K562 (cell line): Measurements from ENCODE around the gene PPT2. TPM values are rescaled to one million over a fixed set of nuclear protein-coding genes. Genes with fewer than 3 reads are reported as not detected.

ENCODE experiments used
- BRD9 ChIP-seq: fragments of 450-650 bp; IDR thresholded peaks from 2 replicates; pipeline ENCODE4 v1.6.1; 2018; ENCODE audit warnings: low read depth; ENCODE audit not compliant: partially characterized antibody
- CBX3 ChIP-seq, 2 experiments: IDR thresholded peaks; 1 replicate in 1 of 2; 2 replicates in 1 of 2; pipeline ENCODE4 v1.6.1; 2012; ENCODE audit warnings: inconsistent platforms in 2 of 2, low read length in 2 of 2, borderline replicate concordance in 1 of 2, control low read depth in 1 of 2
- CEBPG ChIP-seq, 3 experiments: fragments of 200-800 bp in 1 of 3; sonication (Bioruptor generic) in 1 of 3; sonication (generic) in 1 of 3; formaldehyde crosslinking in 1 of 3; IDR thresholded peaks in 2 of 3; conservative IDR thresholded peaks in 1 of 3; 2 replicates each; pipeline versions ENCODE4 v1.6.1 to v1.8.0; 2016 to 2022; ENCODE audit warnings: missing compliant biosample characterization in 2 of 3, missing genetic modification characterization in 2 of 3, mild to moderate bottlenecking in 1 of 3, missing genetic modification reagents in 1 of 3
- CHAMP1 ChIP-seq: fragments of 450-650 bp; IDR thresholded peaks from 2 replicates; pipeline ENCODE4 v1.6.1; 2016; ENCODE audit warnings: mild to moderate bottlenecking
- COPS2 ChIP-seq: fragments of 450-650 bp; conservative IDR thresholded peaks from 2 replicates; pipeline ENCODE4 v1.6.1; 2016; ENCODE audit warnings: mild to moderate bottlenecking, moderate library complexity
- CTCFL ChIP-seq: IDR thresholded peaks from 2 replicates; pipeline ENCODE4 v1.6.1; 2011; ENCODE audit warnings: borderline replicate concordance, low read depth, mild to moderate bottlenecking, moderate library complexity, low read length; ENCODE audit not compliant: insufficient read depth, poor library complexity, severe bottlenecking
- EWSR1 ChIP-seq: fragments of 450-650 bp; IDR thresholded peaks from 2 replicates; pipeline ENCODE4 v1.6.1; 2018; ENCODE audit warnings: borderline replicate concordance, mild to moderate bottlenecking, low read depth, moderate library complexity; ENCODE audit not compliant: partially characterized antibody
- FOXO4 ChIP-seq: fragments of 450-650 bp; formaldehyde crosslinking; IDR thresholded peaks from 2 replicates; pipeline ENCODE4 v1.4.0; 2020; ENCODE audit warnings: mild to moderate bottlenecking, moderate library complexity
- JUN ChIP-seq, 2 experiments: sonication (generic) in 1 of 2; formaldehyde crosslinking in 1 of 2; IDR thresholded peaks; 2 replicates each; pipeline versions ENCODE4 v1.6.1 to v1.8.0; 2012 to 2022; ENCODE audit warnings: borderline replicate concordance in 2 of 2, mild to moderate bottlenecking in 2 of 2, improper control_type of control experiment in 1 of 2, low read depth in 1 of 2, low read length in 1 of 2, missing genetic modification reagents in 1 of 2
- KDM2B ChIP-seq: fragments of 250-450 bp; sonication (Bioruptor Pico); IDR thresholded peaks from 2 replicates; pipeline ENCODE4 v1.8.0; 2021; ENCODE audit warnings: mild to moderate bottlenecking, moderate library complexity
- MCM3 ChIP-seq: fragments of 450-650 bp; IDR thresholded peaks from 2 replicates; pipeline ENCODE4 v1.6.1; 2016
- MTA2 ChIP-seq: fragments of 450-650 bp; IDR thresholded peaks from 2 replicates; pipeline ENCODE4 v1.6.1; 2016; ENCODE audit warnings: low read depth
- SMAD3 ChIP-seq: fragments of 450-650 bp; formaldehyde crosslinking; conservative IDR thresholded peaks from 2 replicates; pipeline ENCODE4 v1.4.0; 2020; ENCODE audit warnings: mild to moderate bottlenecking
- THRB ChIP-seq: fragments of 450-650 bp; formaldehyde crosslinking; conservative IDR thresholded peaks from 2 replicates; pipeline ENCODE4 v1.4.0; 2022; ENCODE audit warnings: mild to moderate bottlenecking, missing genetic modification characterization
- ZNF197 ChIP-seq: fragments of 200-800 bp; sonication (Bioruptor generic); IDR thresholded peaks from 2 replicates; pipeline ENCODE4 v1.6.1; 2016; ENCODE audit warnings: low read depth, missing genetic modification characterization, missing compliant biosample characterization
- ZNF253 ChIP-seq: fragments of 250-450 bp; sonication (Bioruptor Pico); conservative IDR thresholded peaks from 2 replicates; pipeline ENCODE4 v1.6.1; 2021; ENCODE audit warnings: mild to moderate bottlenecking
- ZNF707 ChIP-seq: fragments of 250-450 bp; sonication (Bioruptor Pico); conservative IDR thresholded peaks from 2 replicates; pipeline ENCODE4 v1.8.0; 2022; ENCODE audit warnings: inconsistent platforms, mild to moderate bottlenecking, moderate library complexity
- ZNF77 ChIP-seq: fragments of 250-450 bp; sonication (Bioruptor Pico); IDR thresholded peaks from 2 replicates; pipeline ENCODE4 v1.5.0; 2020
- ZNF778 ChIP-seq: fragments of 450-650 bp; formaldehyde crosslinking; IDR thresholded peaks from 2 replicates; pipeline ENCODE4 v1.4.0; 2020; ENCODE audit warnings: mild to moderate bottlenecking, moderate library complexity
- polyA plus RNA-seq, 8 experiments: library from polyadenylated mRNA; depleted of rRNA in 4 of 8; stranded (reverse) in 5 of 8; unstranded in 3 of 8; fragments of >200 nt; fragmentation: Nextera tagmentation in 2 of 8; fragmentation: Illumina TruSeq in 1 of 8; extraction: Ambion mirVana in 2 of 8; extraction: Trizol in 1 of 8; gene quantifications; 2 replicates each; pipeline versions ENCODE4 v1.2.1 to v1.2.3, GENCODE V29; 2011 to 2014; ENCODE audit warnings: inconsistent platforms in 1 of 8, missing spikeins in 1 of 8
- total RNA-seq, 7 experiments: library from RNA; depleted of rRNA in 6 of 7; stranded (reverse); fragments of >200 nt in 6 of 7; fragmentation: Illumina TruSeq in 2 of 7; extraction: Trizol in 2 of 7; gene quantifications; 2 replicates each; pipeline versions ENCODE4 v1.2.1 to v1.2.3, GENCODE V29; 2011 to 2021; ENCODE audit warnings: low replicate concordance in 1 of 7

Gene PPT2
- total and polyA plus RNA-seq, 9 of the 15 experiments (the other 6 are each of a cell fraction or from before 2014, with no cell fraction given) = 27.4 to 98.8 (median 69.9) TPM

GRCh38 chr6:32127717-32128592, 26.0 kb upstream of the PPT2 start, which contains the start of gene ATF6B (continued):
- TF ChIP-seq CHAMP1 = no peak
- TF ChIP-seq JUN (IDR thresholded peaks at IDR 0.05; ENCODE audit: borderline replicate concordance, low read depth, low read length) = 0 out of 2 replicates have a peak, but pooled peaks have one; percentile 32
- no peak for TF ChIP-seq JUN (CRISPR knock-in tag; IDR thresholded peaks at IDR 0.05; ENCODE audit: borderline replicate concordance)
- no peak for TF ChIP-seq THRB (CRISPR knock-in tag)
- no peak for TF ChIP-seq CEBPG (CRISPR knock-in tag; IDR thresholded peaks at IDR 0.05)
- no peak for TF ChIP-seq CEBPG (tag; conservative IDR thresholded peaks at IDR 0.05 in 1 of 2, IDR thresholded peaks at IDR 0.05 in 1 of 2)
- no peak for TF ChIP-seq CTCFL
- no peak for TF ChIP-seq ZNF197
- TF ChIP-seq ZNF253 = no peak
- no peak for TF ChIP-seq ZNF77 (CRISPR knock-in tag)
- no peak for TF ChIP-seq MCM3
- no peak for TF ChIP-seq CBX3 (IDR thresholded peaks at IDR 0.05; ENCODE audit: borderline replicate concordance in 1 of 2, low read length in 2 of 2)
- TF ChIP-seq MTA2 = no peak
- 0 out of 2 replicates have a peak, but pooled peaks have one; percentile 32 for TF ChIP-seq SMAD3 (CRISPR knock-in tag)
- no peak for TF ChIP-seq COPS2
- TF ChIP-seq FOXO4 (CRISPR knock-in tag) = no peak
- peak; percentile 80 for TF ChIP-seq BRD9
- 0 out of 2 replicates have a peak, but pooled peaks have one; percentile 43 for TF ChIP-seq KDM2B
- TF ChIP-seq ZNF707 = no peak
- TF ChIP-seq EWSR1 = no peak
- no peak for TF ChIP-seq ZNF778
